HG03520 (cell line): ENCODE results near the gene ZBTB16.

Experiments
- ATAC-seq: cut with Tn5 transposase; IDR thresholded peaks from one replicate; pipeline ENCODE4 v1.9.1; 2021; ENCODE audit warnings: mild to moderate bottlenecking, moderate library complexity; ENCODE audit not compliant: unreplicated experiment

The ZBTB16 gene

GRCh38 chr11:114273890-114274635, 214.6 kb downstream of the ZBTB16 start:
- ATAC-seq, result no peak

DNA sequence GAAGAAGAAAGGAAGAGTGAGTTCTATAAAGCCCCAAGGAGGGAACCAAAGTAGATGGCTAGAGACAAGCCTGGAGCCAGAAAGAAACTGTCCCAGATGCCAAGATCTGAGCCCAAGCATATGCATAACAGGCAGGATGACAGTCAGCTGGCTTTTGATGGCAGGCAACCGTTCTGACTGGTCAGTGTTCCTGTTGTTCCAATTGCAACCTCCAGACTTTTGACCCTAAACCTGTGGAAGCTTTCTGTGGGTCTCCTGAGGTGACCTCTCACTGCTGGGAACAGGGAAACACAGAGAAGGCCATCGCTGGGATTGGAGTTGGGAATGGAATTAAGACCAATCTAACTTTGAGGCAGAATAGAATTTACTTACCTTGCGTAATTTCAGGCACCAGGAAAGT, 215.1 kb downstream of the ZBTB16 start:
- no peak for ATAC-seq

DNA sequence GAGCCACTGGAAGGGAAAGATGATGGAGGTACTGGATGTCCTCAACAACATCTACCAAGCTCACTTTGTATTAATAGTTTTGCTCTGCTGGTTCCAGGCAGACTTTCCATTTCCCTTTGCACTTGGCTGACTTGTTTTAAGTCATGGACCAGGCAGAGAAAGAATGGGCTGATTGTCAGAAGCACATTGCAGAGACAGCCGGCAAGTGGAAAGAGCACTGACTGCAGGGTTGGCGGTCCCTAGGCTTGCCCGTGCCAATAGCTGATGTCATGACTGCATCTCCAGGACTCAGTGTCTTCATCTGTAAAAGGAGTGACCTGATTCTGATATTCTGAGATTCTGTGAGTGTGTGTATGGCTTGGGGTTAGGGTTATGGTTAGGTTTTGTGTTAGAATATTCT, 215.8 kb downstream of the ZBTB16 start:
- no peak for ATAC-seq

- no peak for ATAC-seq
These were observed 216.6 kb downstream of the ZBTB16 start for GRCh38 chr11:114276077-114276476.

DNA sequence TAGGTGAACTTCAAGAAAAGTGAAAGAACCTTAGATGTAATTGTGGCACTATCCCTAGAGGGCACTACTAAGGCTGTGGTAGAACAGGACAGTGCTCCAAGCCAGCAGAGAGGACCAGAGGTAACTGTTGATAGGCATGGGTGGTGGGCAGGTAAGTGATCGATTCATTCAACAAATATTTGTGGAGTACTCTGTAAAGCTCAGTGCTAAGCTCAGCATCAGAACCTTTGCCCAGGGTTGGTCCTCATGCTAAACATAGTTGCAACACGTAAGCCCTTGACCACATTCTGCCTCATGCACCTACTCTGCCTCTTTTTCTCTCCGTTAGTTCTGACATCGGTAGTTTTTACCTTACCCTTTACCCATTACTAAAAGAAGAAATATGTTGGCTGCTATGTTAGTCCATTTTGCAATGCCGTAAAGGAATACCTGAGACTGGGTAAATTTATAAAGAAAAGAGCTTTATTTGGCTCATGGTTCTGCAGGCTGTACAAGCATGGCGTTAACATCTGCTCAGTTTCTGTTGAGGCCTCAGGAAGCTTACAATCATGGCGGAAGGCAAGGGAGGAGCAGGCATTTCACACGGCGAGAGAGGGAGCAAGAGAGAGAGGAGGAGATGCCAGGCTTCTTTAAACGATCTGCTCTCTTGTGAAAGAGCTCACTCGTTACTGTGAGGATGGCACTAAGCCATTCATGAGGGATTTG, 218.3 kb downstream of the ZBTB16 start:
- ATAC-seq, result no peak

DNA sequence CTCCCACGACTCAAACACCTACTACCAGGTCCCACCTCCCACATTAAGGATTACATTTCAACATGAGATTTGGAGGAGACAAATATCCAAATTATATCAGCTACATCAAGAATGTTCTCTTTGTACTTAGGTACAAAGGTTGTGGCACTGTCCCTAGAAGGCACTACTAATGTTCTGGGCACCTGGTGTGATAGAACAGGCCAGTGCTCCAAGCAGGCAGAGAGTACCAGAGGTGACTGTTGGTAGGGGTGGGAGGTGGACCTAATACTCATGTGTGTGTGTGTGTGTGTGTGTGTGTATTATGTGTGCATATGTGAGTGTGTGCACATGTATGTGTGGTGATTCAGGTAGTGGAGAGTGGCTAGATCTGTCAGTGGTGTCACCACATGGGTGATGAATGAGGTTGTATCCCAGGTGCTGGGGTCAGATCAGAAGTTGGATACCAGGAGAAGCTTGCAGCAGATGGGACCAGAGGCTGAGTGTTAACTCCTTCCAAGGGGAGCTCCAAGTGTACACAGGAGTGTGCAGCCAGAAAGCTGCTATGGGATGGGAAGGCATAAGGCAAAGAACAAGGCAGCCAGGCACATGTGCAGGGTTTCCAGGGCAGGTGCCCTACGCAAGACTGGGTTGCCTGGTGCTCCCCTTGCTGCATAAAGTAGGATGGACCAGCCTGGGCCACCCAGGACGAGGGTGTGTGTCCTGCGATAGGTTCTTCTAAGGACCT, 219.0 kb downstream of the ZBTB16 start:
- no peak for ATAC-seq

GRCh38 chr11:114279792-114280546, 220.5 kb downstream of the ZBTB16 start:
- no peak for ATAC-seq

- no peak for ATAC-seq
These were observed 221.2 kb downstream of the ZBTB16 start for GRCh38 chr11:114280696-114281095.

DNA sequence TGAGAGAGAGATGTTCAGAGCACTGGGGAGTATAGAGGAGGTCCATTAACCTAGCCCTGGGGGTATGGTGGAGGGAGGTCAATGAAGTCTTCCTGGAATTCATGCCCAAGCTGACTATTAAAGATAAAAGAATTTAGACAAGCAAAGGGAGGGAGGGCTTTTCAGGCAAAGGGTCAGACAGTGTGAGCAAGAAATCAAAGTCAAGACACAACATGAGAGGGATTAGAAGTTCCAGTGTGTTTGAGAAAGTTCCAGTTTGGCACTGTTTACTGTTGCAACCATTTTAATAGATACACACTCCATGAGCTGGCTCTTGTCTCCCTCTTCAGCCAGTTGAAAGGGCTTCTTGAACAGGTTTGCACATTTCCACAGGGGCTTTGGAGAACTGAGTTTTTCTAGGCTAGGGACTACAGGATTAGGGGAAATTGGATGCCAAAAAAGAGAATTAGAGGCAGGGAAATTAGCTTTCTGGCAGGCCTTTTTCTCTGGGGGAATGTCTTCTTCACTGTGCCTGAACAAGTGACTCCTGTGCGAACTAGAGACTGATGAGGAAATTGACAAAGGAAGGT, 222.0 kb downstream of the ZBTB16 start:
- no peak for ATAC-seq

GRCh38 chr11:114282488-114282887, 223.0 kb downstream of the ZBTB16 start:
- no peak for ATAC-seq

DNA sequence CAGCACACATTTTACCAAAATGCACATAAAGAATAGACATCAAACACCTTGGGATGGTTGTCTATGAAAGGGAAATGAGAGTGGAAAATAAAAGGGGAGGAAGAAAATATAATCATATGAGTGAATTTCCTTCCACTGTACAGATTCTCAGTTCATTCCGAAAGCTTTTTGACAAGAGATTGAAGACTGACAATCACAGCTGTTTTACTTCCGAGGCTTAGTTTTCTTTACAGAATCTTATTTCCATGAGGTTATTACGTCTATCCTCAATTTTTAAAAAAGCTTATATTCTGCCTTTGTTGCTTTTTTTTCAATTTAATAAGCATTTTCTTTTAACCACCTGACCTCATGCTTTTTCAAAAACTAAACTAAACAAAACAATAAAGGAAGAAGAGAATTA, 223.9 kb downstream of the ZBTB16 start:
- no peak for ATAC-seq

- no peak for ATAC-seq
These were observed 224.5 kb downstream of the ZBTB16 start for GRCh38 chr11:114284021-114284420.

DNA sequence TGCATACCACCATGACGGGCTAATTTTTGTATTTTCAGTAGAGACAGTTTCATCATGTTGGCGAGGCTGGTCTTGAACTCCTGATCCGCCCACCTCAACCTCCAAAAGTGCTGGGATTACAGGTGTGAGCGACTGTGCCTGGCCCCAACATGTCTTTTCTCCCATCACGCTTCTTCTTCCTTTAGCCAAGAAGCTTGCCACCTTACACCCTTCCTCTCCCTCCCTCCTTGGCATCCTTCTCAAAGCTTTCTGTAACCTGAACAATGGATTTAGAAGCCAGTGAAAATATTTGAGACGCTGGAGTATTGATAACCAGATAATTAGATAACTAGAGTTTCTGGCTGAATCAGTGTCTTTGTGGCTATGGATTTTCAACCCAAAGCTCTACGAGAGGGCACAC, 225.4 kb downstream of the ZBTB16 start:
- ATAC-seq, result no peak

- ATAC-seq, result no peak
These were observed 226.1 kb downstream of the ZBTB16 start for GRCh38 chr11:114285599-114285998.

- no peak for ATAC-seq
These were observed 226.7 kb downstream of the ZBTB16 start for GRCh38 chr11:114286229-114286628.

DNA sequence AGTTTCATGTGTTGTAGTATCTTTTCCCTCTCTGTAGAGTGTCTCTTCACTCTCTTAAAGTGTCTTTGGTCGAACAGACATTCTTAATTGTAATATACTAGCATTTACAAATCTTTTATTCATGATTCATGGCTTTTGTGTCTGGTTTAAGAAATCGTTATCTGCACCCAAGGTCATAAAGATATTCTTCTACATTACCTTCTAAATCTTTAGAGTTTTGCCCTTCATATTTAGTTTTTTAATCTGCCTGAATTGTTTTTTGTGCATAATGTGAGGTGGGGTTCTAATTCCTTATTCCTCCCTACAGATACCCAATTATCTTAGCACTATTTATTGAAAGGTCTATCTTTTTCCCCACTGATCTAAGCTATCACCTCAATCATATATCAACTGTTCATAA, 227.6 kb downstream of the ZBTB16 start:
- ATAC-seq, result no peak

- ATAC-seq, result no peak
These were observed 228.6 kb downstream of the ZBTB16 start for GRCh38 chr11:114288136-114288535.

DNA sequence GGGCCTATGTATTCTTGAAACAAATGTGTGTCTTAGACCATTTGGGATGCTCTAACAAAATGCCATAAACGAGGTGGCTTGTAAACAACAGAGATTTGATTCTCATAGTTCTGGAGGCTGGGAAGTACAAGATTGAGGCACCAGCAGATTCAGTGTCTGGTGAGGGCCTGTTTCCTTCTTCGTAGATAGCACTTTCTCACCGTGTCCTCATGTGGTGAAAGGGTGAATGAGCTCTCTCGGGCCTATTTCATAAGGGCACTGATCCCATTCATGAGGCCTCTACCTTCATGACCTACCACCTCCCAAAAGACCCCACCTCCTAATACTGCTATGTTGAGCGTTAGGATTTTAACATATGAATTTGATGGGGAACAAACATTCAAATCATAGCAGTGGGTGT, 230.3 kb downstream of the ZBTB16 start:
- ATAC-seq, result no peak

- no peak for ATAC-seq
These were observed 231.2 kb downstream of the ZBTB16 start for GRCh38 chr11:114290503-114291235.

- no peak for ATAC-seq
These were observed 231.9 kb downstream of the ZBTB16 start for GRCh38 chr11:114291381-114291780.
